Tibial nerve (tissue), 4 donors: ENCODE measurements around the gene BNC2.

Experiments used
- EP300 ChIP-seq, 2 donors: sonication (generic); formaldehyde crosslinking; IDR thresholded peaks; one replicate each; pipeline ENCODE4 v1.6.1; 2017; ENCODE audit warnings: antibody characterized with exemption in 2 of 2, mild to moderate bottlenecking in 1 of 2
- TF ChIP-seq, protein P1 (sequence below), 5 experiments: fragments of 200-600 bp in 3 of 5; fragments of 450-650 bp in 2 of 5; sonication (generic) in 3 of 5; IDR thresholded peaks; one replicate each; pipeline ENCODE4 v1.5.1; 2016 to 2019; ENCODE audit warnings: antibody characterized with exemption in 5 of 5, mild to moderate bottlenecking in 3 of 5, moderate library complexity in 2 of 5

DNA sequence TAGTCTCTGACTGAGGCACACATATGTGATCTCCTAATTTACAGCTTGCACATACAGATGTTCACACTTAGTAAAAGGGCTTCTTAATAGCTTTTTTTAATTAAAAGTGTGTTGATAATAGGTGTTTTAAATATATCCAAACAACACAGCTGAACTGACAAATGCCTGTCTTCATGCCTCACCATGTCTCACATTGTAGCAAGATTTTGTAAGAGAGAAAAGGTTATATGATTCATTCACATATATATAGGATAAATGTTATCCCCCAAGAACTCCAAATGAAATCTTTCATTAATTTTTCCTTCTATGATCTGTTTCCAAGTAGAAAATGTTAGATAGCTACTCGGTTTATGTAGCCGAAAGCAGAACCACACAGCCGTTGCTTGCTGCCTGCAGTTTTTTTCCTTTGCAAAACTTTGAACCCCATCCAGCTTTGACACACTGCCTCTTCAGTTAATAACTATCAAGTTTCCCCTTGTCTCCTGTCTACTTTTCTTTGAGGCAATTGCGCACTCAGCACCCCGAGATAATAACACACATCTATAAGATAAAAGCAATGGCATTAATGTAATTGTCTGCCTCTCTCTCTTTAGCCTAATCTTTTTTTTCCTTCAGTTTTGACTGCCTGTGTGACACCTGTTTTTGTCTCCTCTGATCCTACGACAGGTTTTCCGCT lies 299.2 kb downstream of the BNC2 start:
- TF ChIP-seq, protein P1, sequence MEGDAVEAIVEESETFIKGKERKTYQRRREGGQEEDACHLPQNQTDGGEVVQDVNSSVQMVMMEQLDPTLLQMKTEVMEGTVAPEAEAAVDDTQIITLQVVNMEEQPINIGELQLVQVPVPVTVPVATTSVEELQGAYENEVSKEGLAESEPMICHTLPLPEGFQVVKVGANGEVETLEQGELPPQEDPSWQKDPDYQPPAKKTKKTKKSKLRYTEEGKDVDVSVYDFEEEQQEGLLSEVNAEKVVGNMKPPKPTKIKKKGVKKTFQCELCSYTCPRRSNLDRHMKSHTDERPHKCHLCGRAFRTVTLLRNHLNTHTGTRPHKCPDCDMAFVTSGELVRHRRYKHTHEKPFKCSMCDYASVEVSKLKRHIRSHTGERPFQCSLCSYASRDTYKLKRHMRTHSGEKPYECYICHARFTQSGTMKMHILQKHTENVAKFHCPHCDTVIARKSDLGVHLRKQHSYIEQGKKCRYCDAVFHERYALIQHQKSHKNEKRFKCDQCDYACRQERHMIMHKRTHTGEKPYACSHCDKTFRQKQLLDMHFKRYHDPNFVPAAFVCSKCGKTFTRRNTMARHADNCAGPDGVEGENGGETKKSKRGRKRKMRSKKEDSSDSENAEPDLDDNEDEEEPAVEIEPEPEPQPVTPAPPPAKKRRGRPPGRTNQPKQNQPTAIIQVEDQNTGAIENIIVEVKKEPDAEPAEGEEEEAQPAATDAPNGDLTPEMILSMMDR (IDR thresholded peaks at IDR 0.05) = no peak
- TF ChIP-seq EP300 (IDR thresholded peaks at IDR 0.05) = no peak
